A673 (cell line): Measurements from ENCODE around the gene JAG1. TPM values are rescaled to one million over a fixed set of nuclear protein-coding genes. Genes with fewer than 3 reads are reported as not detected.

Experiments
- BruUV-seq: library from RNA; stranded (reverse); fragments of 400-500 nt; replicated peaks from 2 replicates; lab custom pipeline; 2021; lab: Mats Ljungman, UMichigan
- CTCF ChIA-PET: fragments of 300-600 bp; sonication (Branson Sonifier 250); formaldehyde crosslinking; loops from one replicate; lab custom pipeline; 2022; ENCODE audit warnings: antibody characterized with exemption; lab: Charles Lee
- POLR2A ChIA-PET: fragments of 300-600 bp; sonication (Branson Sonifier 250); formaldehyde crosslinking; loops from one replicate; lab custom pipeline; 2022; ENCODE audit warnings: antibody characterized with exemption; ENCODE audit not compliant: low non-redundant PET; lab: Charles Lee
- DNase-seq: peaks from one replicate; pipeline ENCODE4 v3.0.0-alpha.2; 2015; ENCODE audit warnings: low spot score
- H3K27ac ChIP-seq: fragments of 200-600 bp; sonication (generic); 2 replicates; pipeline ENCODE4 v1.5.1; 2016; ENCODE audit warnings: mixed run types, low read depth, mild to moderate bottlenecking, mixed read lengths, antibody characterized with exemption, low read length; ENCODE audit not compliant: poor library complexity, severe bottlenecking
- H3K27me3 ChIP-seq: fragments of 200-600 bp; sonication (generic); replicated peaks from 2 replicates; pipeline ENCODE4 v1.6.1; 2017; ENCODE audit warnings: mixed run types, low read depth, mild to moderate bottlenecking, mixed read lengths, antibody characterized with exemption, low read length; ENCODE audit not compliant: insufficient read depth, poor library complexity
- H3K36me3 ChIP-seq: fragments of 200-600 bp; sonication (generic); 2 replicates; pipeline ENCODE4 v1.6.1; 2016; ENCODE audit warnings: mixed run types, mild to moderate bottlenecking, mixed read lengths, antibody characterized with exemption, low read length; ENCODE audit not compliant: insufficient read depth, poor library complexity, severe bottlenecking
- H3K4me1 ChIP-seq: fragments of 200-600 bp; sonication (generic); 2 replicates; pipeline ENCODE4 v1.6.1; 2017; ENCODE audit warnings: mixed run types, mild to moderate bottlenecking, mixed read lengths, antibody characterized with exemption, low read length; ENCODE audit not compliant: insufficient read depth, poor library complexity, severe bottlenecking
- H3K4me3 ChIP-seq: fragments of 200-600 bp; sonication (generic); 2 replicates; pipeline ENCODE4 v1.5.1; 2016; ENCODE audit warnings: low read depth, mixed run types, mild to moderate bottlenecking, mixed read lengths, low read length; ENCODE audit not compliant: poor library complexity, severe bottlenecking
- H3K9me3 ChIP-seq: fragments of 200-600 bp; sonication (generic); 2 replicates; pipeline ENCODE4 v1.6.1; 2016; ENCODE audit warnings: mixed run types, low read depth, mild to moderate bottlenecking, mixed read lengths, antibody characterized with exemption, low read length; ENCODE audit not compliant: poor library complexity, severe bottlenecking
- CTCF ChIP-seq: fragments of 300-800, 200-600 bp; sonication (generic); conservative IDR thresholded peaks from 2 replicates; pipeline ENCODE4 v1.5.1; 2017; ENCODE audit warnings: low read depth, mild to moderate bottlenecking, antibody characterized with exemption, low read length, moderate library complexity, mixed read lengths
- EZH2 ChIP-seq: fragments of 200-600 bp; sonication (generic); IDR thresholded peaks from 2 replicates; pipeline ENCODE4 v1.6.1; 2017; ENCODE audit warnings: borderline replicate concordance, low read depth, mild to moderate bottlenecking, mixed read lengths, antibody characterized with exemption, low read length; ENCODE audit not compliant: poor library complexity, severe bottlenecking
- intact Hi-C: fragments of 100-400 bp; cut with micrococcal nuclease; formaldehyde crosslinking; loops from one replicate; pipeline ENCODE4 v1.10.0; 2022; ENCODE audit not compliant: unreplicated experiment
- total RNA-seq: library from RNA; stranded (reverse); gene quantifications from 2 replicates; pipeline ENCODE4 v1.2.3, GENCODE V29; 2021

The JAG1 gene
- total RNA-seq, 1 experiment from 2014 or later = 57.5 TPM

GRCh38 chr20:10713161-10713560, 39.4 kb upstream of the JAG1 start:
- Histone ChIP-seq H3K4me3 (no peak overlapping the region), H3K27me3 (no peaks in the 10 kb centered on the region), H3K27ac (no peak overlapping the region), H3K9me3 (no peaks in the 10 kb centered on the region), H3K36me3 (no peaks in the 10 kb centered on the region), H3K4me1 (peaks cover 22% of the 10 kb centered on the region)
- intact Hi-C loops = no loop called here
- TF ChIP-seq EZH2 (no peak), CTCF (no peak)
- no peak for DNase-seq
- POLR2A ChIA-PET = no interaction called here
- no TSS peak for BruUV-seq
- CTCF ChIA-PET = no interaction called here

GRCh38 chr20:10711903-10712451, 38.2 kb upstream of the JAG1 start:
- TF ChIP-seq CTCF = no peak
- TF ChIP-seq EZH2 = no peak
- POLR2A ChIA-PET = interaction anchor here (0.7 kb wide), 1 partner anchor 302 kb away, joined by 6 read pairs; no protein-coding TSS in a partner anchor
- BruUV-seq = no TSS peak
- CTCF ChIA-PET = no interaction called here
- no peak overlapping the region for H3K27ac ChIP-seq
- H3K36me3 ChIP-seq = no peaks in the 10 kb centered on the region
- no peak for DNase-seq
- H3K9me3 ChIP-seq = no peaks in the 10 kb centered on the region
- H3K27me3 ChIP-seq = no peaks in the 10 kb centered on the region
- H3K4me1 ChIP-seq = peaks cover 11% of the 10 kb centered on the region
- intact Hi-C loops = no loop called here
- no peak overlapping the region for H3K4me3 ChIP-seq

GRCh38 chr20:10710991-10711775, 37.4 kb upstream of the JAG1 start:
- CTCF ChIA-PET = no interaction called here
- Histone ChIP-seq H3K4me1 (peaks cover 3% of the 10 kb centered on the region), H3K27ac (no peak overlapping the region), H3K9me3 (no peaks in the 10 kb centered on the region), H3K27me3 (no peaks in the 10 kb centered on the region), H3K4me3 (no peak overlapping the region), H3K36me3 (no peaks in the 10 kb centered on the region)
- TF ChIP-seq CTCF (no peak), EZH2 (no peak)
- BruUV-seq = no TSS peak
- no peak for DNase-seq
- POLR2A ChIA-PET = no interaction called here
- intact Hi-C loops = no loop called here
